IPS-NIHi7 (cell line): ENCODE data around the gene SKP1.

Experiments
- DNase-seq: peaks from one replicate; pipeline ENCODE4 v3.0.0; 2012; ENCODE audit warnings: mixed read lengths; ENCODE audit errors: extremely low spot score

Gene SKP1

DNA sequence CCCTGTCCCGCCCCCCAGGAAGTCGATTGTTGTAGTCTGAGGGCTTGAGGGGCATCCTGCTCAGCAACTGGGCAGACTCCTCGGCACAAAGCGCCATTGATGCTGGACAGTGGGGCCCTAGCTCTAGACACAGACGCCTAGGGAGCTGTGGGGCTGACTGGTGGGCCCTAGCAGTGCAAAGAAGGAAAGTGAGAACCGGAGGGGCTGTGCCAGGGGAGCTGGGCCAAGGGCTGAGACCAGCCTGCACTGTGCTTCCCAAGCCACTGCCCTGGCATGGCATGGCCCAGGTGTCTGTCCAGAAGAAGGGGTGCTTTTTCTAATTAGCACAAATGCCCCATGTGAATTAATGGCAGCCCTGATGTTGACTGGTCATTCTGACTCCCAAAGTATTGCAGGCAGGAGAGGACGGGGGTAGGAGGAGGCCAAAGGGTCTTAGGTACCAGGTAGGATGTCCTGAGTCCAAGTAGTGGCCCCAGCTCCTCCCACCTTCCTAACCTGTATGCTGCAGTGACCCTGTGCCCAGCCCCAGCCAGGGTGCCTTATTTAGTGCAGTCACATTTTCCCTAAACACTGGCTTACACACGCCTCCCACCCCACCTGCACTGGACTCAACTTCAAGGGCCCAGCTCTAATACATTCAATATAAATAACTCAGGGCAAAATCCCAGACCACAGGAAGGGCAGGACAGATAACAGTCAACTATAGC lies 46.4 kb downstream of the SKP1 start:
- no peak for DNase-seq

DNA sequence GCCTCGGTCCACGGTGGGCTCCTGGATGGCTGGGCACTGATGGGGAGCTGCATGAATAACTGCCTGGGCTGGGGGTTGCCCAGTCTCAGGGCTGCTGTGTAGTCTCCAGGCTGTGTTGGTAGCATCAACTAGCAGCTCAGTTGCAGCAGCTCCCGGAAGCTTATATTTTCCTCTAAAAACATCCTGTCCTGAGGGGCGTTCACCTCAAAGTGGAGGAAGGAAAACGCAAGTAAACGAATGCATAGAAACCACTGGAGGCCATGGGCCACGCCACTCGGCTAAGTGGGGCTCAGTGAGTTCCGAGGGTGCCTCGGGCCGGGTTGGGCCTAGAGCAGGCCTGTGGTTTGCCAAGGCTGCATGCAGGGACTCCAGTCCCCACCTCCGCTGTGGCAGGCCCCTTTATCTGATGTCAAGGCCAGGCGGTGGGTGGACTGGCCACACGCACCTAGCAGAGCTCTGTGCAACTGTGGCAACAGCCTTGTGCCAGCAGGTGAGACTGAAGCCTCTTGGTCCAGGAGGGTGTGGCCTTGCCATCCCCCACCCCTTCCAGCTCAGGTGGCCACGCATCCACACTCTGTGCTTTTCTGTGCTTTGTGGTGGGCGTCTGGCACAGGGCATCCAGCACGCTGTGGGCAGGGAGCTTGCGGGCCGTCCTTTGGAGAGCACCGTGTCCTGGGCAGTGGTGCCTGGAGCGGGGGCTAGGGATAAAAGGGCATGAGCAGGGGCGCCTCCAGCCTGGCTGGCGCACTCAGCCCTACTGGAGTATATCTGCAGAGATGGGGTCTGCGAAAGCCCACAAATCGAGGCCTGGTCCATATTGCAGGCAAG lies 47.1 kb downstream of the SKP1 start:
- DNase-seq = no peak

DNA sequence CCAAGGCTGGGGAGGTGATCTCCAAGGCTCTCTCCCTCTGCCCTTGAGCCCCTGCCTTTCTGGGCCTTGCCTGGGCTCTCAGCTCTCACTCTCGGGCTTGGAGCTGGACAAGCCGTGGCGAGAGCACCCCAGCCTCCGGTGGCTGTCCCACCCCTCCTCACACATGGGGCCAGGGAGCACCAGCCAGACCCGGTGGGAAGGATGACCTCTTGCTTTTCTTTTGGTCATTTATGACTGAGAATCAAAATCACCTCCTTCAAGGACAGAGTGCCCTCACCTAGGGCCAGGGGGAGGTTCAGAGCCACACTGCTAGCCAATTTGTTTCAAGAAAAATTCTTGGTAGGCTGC lies 48.1 kb downstream of the SKP1 start:
- DNase-seq = no peak

DNA sequence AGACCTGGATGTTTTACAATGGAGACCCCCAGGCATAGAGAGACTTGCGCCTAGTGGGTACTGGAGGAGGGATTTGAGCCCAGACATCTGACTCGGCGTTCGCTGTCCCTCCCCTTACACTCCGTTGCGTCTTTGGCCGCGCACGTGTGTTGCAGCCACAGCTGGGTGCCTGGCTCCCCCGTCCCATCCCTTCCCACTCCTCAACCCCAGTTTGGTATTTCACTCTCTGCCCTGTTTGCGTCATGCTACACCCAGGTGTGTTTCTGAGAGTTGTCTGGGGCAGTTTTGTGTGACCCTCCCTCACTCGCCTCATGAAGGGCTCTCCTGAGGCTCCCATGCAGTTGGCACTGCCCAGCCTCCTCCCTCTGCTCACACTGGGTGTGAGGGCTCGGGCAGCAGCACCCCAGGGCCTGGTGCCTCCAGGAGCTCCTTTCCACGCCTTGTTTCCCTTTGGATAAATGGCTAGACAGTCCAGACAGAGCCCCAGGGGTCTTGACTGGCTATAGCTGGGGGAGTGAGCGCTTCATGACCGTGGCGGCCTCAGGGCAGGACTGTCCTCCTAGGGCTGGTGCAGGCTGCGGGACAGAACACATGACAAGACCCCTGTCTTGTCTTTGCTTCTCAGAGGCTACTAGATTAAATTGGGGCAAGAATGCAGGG lies 48.6 kb downstream of the SKP1 start:
- no peak for DNase-seq

DNA sequence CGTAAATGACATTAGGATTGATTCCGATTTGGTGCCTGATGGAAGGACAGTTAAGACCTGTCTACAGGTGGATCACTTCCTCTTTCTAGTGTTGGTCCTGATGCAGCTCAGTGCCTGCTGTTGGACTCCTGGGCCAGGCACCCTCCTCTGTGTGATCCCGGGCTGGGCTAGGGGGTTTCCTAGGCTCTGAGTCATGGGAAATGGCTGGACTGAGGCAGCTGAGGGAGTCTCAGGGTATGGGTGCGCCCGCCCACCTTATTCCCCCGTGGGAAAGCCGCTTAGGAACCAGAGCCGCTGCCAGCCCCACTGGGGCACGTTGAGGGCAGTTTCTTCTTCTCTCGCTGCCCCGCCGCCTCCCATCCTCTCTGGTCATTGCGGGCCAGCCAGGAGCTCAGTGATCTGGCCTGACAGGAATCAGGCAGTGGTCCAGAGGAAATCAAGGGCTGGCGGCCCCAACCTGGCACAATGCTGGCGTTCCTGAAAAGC lies 49.3 kb downstream of the SKP1 start:
- no peak for DNase-seq

DNA sequence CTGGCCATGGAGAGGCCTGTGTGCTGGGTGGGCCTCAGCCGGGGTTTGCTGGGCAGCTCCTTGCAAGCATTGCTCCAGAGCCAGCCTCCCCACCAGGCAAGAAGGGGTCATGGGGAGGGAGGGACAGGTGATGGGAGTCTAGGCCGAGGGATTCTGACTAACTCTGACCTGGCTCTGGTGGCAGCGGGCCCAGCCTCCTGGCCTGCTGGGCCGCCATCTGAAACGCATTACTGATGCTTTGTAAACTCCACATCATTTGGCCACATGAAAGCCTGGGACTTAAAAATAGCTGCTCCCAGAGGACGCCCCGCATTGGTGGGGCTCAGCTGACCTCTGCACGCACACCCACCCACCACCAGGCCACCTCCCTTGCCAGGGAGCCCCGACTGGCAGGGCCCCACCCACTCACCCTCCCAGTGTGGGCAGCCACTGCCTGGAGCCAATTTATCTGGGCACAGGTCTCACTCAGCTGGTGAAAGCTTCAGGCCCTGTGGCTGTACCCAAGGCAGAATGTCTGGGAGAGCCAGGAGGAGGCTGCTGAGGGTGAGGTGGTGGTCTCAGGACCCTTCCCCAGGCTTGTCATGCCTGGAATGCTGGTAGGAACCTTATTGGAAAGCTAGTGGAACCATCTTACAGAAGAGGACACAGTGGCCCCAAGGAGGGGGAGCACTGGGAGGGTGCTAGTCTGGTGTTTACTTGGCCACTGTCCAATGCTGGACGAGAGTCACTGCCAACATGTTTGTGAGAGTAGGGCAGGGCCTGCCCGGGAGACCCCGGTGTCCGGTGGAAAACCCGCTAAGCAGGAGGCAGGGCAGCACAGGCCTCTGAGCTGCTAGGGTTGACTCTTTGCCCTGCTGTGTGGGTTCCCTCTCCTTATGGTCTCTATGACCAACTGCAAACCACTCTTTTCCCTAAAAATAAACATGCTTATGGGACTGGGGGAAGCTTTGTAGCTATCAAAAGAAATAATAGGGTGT lies 51.4 kb downstream of the SKP1 start:
- no peak for DNase-seq

DNA sequence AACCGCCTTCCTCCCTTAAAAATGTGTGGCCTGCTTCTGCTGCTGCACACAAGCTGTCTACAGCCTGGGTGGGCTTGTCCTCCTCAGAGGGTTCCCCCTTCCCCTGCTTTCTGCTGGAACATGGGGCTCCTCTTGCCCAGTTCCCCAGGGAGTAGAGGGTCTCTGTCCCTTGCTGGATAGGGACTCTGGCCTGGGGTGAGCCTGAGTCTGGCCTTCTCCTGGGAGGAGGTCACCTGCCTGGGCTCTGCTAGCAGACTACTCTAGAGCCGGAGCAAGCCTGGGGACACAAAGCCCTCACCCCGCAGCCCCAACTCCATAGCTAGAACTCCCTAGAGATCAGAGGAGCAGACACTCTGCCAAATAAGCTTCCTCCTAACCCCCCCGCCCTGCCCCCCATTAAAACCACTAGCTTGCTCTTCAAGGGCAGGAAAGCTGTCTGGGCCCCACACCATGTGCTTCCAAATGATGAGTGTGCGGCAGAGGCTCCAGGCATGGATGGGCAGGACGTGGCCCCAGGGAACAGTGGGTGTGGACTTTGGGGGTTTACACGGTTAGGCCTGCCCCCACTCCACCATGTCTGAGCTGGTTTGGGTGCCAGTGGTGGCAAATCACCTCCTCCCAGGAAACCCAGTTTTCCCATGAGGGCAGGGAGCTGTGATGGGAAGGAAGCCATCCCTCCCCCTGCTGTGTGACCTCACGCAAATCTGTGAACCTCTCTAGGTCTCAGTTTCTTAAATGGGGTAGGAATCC lies 52.3 kb downstream of the SKP1 start:
- no peak for DNase-seq

DNA sequence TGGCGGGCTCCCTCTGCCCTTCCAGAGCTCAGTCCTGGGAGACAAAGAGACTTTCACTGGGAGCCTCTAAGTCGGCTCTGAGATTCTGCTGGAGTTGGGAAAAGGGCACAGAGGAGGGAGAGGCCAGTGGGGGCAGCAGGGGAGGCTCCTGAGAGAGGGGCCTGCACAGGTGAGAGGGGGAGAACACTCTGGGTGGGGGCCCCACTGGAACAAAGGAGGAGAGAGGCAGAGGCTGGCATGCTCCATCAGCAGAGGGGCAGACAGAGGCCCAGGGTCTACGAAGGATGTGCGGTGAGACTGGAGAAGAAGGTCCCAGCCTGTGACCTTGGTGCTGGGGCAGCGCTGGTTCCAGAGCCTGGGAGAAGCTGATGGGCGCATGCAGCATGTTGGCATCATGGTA lies 53.4 kb downstream of the SKP1 start:
- no peak for DNase-seq

DNA sequence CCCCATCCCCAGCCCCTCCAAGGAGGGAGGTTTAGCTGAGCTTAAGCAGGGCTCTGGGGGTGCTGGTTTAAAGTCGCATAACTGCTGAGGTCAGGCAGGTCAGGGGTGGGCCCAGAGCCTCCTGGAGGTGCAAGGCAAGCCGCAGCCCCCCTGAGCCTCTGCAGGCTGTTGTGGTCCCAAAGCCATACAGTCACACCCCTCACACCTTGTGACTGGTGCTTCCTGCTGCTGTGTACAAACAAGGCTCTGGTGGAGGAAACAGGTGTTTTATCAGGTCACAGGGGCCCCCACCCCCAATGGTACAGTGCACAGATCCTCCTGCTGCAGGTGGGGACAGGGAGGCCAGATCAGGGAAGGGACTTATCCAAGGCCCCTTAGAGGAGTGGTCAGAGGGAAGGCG lies 54.2 kb downstream of the SKP1 start:
- no peak for DNase-seq

DNA sequence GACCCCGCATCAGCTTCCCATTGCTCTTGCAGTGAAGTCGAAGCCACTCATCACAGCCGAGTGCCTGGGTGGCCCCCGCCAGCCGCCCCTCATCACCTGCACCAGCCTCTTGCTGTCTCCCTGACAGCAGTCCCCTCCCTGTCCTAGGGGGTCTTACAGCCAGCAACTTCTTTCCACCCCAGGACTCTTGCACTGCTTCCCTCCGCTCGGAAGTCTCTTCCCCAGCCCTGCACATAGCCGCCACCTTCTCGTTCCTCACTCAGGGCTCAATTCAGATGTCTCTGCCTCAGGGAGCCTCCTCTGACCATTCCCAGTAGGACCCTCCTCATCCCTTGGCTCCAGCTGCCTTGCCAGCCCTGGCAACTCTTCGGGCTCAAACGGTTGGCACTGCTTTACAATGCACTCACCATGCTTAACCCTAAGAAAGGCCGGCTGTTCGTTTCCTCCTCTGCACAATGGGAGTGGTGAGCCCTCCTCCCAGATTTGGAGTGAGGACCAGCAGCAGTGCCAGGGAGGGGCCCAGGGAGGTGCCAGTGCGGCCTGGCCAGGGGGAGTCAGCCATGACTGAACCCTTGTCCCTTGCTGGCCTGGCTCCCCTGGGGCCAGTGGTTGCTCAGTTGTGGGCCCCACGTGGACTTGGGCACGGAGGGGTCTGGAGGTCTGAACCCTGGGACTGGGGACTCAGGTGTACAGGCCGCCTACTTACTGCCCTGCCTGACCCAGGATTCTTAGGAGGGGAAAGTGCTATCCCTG lies 56.2 kb downstream of the SKP1 start:
- DNase-seq = no peak

DNA sequence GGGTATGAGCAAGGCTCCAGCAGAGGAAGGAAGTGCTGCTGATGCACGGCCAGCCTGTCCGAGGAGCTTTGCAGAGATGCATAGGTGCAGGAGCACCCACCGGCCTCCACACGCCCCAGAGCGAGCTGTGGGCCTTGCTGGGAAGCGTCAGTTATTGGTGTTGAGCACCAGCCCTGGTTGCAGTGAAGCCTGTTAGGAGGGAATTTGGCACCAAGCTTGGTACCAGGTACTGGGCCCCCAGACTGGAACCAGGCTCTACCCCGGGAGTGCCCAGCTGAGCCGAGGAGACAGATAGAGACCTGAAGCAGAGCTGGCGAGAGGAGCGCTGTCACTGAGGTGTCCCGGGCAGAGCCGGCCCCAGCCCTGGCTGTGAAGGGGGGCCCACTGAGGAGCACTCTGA lies 57.0 kb downstream of the SKP1 start:
- DNase-seq = no peak

DNA sequence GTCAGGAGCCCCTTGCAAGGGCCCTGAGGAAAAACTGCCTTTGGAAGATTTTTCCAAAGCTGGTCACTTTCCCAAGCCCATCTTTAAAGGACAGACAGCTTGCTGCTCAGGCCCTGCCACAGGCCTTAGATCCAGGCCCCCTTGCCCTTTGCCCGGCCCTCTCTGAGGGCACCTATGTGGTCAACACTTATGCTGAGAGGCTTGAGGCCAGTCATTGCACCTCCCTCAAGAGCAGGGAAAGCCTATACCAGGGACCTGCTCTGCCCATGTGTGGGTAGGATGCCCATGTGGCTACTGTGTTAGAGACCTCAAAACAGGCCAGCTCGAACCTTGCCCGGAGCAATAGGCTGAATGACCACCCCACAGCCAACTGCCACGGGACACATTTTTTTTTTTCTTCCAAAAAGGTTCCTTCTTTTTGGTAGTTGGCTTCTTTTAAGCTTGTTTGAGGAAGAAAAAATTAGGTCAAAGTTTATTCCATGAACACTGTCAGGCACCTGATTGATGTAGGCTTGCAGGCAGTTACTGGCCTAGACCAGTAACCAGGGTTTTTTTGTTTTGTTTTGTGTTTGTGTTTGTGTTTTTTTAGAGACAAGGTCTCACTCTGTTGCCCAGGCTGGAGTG lies 58.4 kb downstream of the SKP1 start:
- no peak for DNase-seq

DNA sequence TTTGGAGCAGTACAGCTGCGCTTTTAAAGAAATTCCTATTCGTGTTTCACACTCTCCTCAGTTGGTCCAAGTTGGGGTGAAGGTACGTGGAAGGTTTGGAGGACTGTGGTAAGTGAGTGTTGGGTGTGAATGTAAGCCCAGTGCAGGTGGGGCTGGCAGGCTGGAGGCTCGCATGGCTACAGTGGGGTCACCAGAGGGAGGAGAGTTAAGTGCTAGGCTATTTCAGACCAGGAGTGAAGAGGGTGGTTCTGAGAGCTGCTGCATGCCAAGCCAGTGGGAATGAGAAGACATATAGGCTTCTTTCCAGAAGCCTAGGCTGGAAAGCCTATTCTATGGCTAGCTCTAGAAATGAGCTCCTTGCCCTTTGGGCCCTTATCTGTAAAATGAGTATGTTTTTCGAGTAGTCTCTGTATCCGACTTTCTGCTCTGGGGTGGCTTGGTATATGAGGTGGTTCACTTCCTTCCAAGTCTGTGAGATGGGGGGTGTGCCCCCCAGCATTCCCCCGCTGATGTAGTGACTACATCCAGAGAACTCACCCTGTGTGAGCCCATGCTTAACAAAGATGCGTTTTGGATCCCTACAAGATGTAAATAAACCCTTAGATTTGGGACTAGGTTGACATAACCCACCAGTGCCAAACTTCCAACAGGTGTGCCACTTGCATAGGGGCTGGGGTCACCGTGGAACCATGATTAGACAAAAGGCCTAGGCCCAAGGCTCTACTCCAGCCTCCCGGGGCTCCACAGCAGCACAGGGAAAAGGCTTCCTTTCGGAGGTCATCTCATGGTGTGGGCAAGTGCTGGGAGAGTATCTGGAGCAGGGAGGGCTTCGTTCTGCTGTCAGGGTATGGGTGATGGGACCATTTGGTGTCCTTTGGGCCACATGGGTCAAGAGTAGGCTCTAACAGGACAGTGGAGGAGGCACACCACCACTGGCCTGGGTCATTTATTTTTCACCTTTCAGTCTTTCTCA lies 59.7 kb downstream of the SKP1 start:
- DNase-seq = no peak

DNA sequence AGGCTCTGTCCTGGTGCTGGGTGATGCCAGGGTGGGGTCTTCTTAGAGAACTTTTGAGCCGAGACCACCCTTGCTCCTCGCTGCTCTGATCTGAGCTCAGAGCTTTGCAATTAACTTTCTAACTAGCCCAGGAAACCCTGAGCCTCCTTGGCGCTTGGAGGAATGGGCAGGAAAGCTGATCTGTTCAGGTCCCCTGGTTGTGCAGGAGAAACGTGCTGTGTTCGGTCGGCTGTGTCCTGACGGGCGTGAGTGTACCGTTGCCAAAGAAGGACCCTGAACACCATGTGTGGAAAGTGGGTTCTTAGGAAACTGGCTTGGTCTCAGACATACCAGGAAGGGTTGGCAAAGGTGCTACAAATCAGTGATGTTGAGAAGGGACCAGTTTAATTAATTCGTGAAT lies 60.5 kb downstream of the SKP1 start:
- no peak for DNase-seq

DNA sequence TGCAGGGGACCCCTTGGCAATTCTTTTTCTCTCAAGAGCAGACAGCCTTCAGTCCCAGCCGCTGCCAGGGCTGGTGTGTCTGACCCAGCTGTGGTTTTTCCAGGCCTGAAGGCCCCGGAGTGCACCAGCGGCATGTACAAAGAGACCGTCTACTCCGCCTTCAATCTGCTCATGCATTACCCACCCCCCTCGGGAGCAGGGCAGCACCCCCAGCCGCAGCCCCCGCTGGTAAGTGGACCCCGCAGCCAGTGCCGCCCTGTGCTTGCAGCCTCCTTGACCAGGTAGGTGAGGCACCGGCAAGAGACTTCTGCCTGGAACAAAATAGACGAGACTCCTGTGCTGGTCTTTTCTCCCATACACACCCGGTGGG lies 61.0 kb downstream of the SKP1 start:
- no peak for DNase-seq

DNA sequence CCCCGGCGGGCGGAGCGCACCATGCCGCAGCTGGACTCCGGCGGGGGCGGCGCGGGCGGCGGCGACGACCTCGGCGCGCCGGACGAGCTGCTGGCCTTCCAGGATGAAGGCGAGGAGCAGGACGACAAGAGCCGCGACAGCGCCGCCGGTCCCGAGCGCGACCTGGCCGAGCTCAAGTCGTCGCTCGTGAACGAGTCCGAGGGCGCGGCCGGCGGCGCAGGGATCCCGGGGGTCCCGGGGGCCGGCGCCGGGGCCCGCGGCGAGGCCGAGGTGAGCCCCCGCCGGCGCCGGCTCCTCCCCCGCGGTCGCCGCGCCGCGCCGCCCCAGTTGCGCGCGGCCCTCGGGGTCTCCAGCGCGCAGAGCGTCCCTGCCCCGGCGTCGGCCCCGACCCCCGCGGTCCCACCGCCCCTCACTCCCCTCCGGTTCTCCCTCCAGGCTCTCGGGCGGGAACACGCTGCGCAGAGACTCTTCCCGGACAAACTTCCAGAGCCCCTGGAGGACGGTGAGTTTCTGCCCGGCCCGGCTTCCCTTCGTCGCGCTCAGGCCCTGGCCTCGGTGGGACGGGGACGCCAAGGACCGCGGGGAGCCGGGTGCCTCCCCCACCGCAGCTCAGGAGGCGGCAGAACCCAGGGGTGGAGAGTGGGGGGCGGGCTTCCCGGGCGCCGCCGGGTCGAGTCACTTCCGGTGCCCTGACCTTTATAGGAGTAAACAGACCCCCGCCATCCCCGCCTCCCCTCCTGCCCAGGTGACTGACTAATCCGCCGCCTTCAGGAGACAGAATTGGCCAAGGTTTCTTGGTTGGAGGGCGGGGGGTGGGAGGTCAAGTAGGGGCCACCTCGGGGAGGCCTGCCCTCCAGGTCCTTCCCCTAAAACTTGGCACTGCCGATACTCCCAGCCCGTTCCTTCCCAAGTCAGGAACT lies 61.6 kb downstream of the SKP1 start:
- peak; percentile 93 for DNase-seq
